Right cardiac atrium (tissue), 5 donors: ENCODE data around the gene PRKN. TPM values are rescaled to one million over a fixed set of nuclear protein-coding genes. Genes with fewer than 3 reads are reported as not detected.
A peak's percentile ranks its signal among the peaks of the same experiment; 100 is the strongest.

Experiments
- ATAC-seq, 2 donors: fragments of 200-7000 bp; cut with Tn5 transposase; one replicate each; pipeline versions ENCODE4 v1.8.0 to v1.9.1; 2020; ENCODE audit warnings: moderate library complexity in 2 of 2, mild to moderate bottlenecking in 1 of 2
- DNase-seq, 3 donors: peaks; one replicate each; pipeline ENCODE4 v3.0.0-alpha.2; 2020
- H3K27ac ChIP-seq: one replicate; pipeline ENCODE4 v1.5.1; 2013; ENCODE audit warnings: mild to moderate bottlenecking, low read length, control low read depth, moderate library complexity
- H3K27me3 ChIP-seq: one replicate; pipeline ENCODE4 v1.6.1; 2013; ENCODE audit not compliant: control insufficient read depth, insufficient read depth
- H3K4me1 ChIP-seq: one replicate; pipeline ENCODE4 v1.6.1; 2013; ENCODE audit warnings: low read length; ENCODE audit not compliant: control insufficient read depth, insufficient read depth
- H3K4me3 ChIP-seq: one replicate; pipeline ENCODE4 v1.5.1; 2013; ENCODE audit warnings: low read length, control low read depth
- H3K9me3 ChIP-seq: one replicate; pipeline ENCODE4 v1.6.1; 2013; ENCODE audit warnings: low read length; ENCODE audit not compliant: control insufficient read depth
- WGBS: extraction: QIAGEN DNeasy Blood & Tissue Kit; methylation state at CpG from one replicate; pipeline ENCODE4 v1.1.7; 2013; 5-methylcytosine and 5-hydroxymethylcytosine counted together
- intact Hi-C, 4 donors: fragments of 100-400 bp; cut with DNase I; formaldehyde crosslinking; loops; one replicate each; pipeline versions ENCODE4 v1.11.0 to v1.14.0; 2022 to 2023
- polyA plus RNA-seq: library from polyadenylated mRNA; stranded (reverse); fragments of 200-250 nt; gene quantifications from one replicate; pipeline ENCODE4 v1.2.3, GENCODE V29; 2013
- total RNA-seq, 4 donors: library from RNA; stranded (reverse); fragmentation: NEBNext Ultra II Directional; extraction: Animal tissue kit (Norgen Biotek cat#: 25700); gene quantifications; one replicate each; pipeline ENCODE4 v1.2.1, GENCODE V29; 2021
- donor health status: healthy with polysubstance abuse.
- donor health status: DM: no; HTN: yes; CAD: no.
- donor health status: DM: no; HTN: no; CAD: no.
- donor health status: DM: no; HTN: yes; CAD: no; lungs with severe emphysema.
- donor health status: DM: yes; HTN: yes; CAD: no.

PRKN gene
- total and polyA plus RNA-seq, 5 donors: 9.6 to 33.0 (median 24.8) TPM

- Histone ChIP-seq H3K27me3 (no peaks in the 10 kb centered on the region), H3K27ac (no peak overlapping the region), H3K9me3 (no peaks in the 10 kb centered on the region), H3K4me1 (no peaks in the 10 kb centered on the region), H3K4me3 (no peak overlapping the region)
- no peak for ATAC-seq
- DNase-seq: no peak
- 88% methylated on average over 15 of the region's 15 CpGs for WGBS
- intact Hi-C loops: no loop called here
Observed at GRCh38 chr6:162262466-162263196, 464.9 kb downstream of the PRKN start.

- Histone ChIP-seq H3K4me3 (no peak overlapping the region), H3K27me3 (no peaks in the 10 kb centered on the region), H3K27ac (no peak overlapping the region), H3K9me3 (no peaks in the 10 kb centered on the region), H3K4me1 (no peaks in the 10 kb centered on the region)
- WGBS: 94% methylated on average over 1 of the region's 1 CpG
- intact Hi-C loops: no loop called here
- ATAC-seq: no peak
- DNase-seq: no peak
Observed at GRCh38 chr6:162261598-162261997, 466.0 kb downstream of the PRKN start.

- Histone ChIP-seq H3K9me3 (no peaks in the 10 kb centered on the region), H3K4me1 (no peaks in the 10 kb centered on the region)
- intact Hi-C loops: no loop called here
Observed at GRCh38 chr6:162260027-162260426, 467.5 kb downstream of the PRKN start.

GRCh38 chr6:162258647-162259046, 468.9 kb downstream of the PRKN start:
- peak overlapping the region; percentile 21 for H3K27ac ChIP-seq
- ATAC-seq: peak; percentile 36 to 59
- H3K4me3 ChIP-seq: no peak overlapping the region
- H3K4me1 ChIP-seq: no peaks in the 10 kb centered on the region
- intact Hi-C loops: no loop called here
- no peak for DNase-seq
- WGBS: 64% methylated on average over 7 of the region's 7 CpGs
- H3K27me3 ChIP-seq: no peaks in the 10 kb centered on the region
- H3K9me3 ChIP-seq: no peaks in the 10 kb centered on the region

More at GRCh38 chr6:162260027-162260426, 467.5 kb downstream of the PRKN start:
- ATAC-seq: no peak
- Histone ChIP-seq H3K27ac (no peak overlapping the region), H3K4me3 (no peak overlapping the region), H3K27me3 (no peaks in the 10 kb centered on the region)
- WGBS: 98% methylated on average over 1 of the region's 1 CpG
- DNase-seq: no peak

- ATAC-seq (no peak), DNase-seq (no peak)
- H3K4me3 ChIP-seq: no peak overlapping the region
- H3K27ac ChIP-seq: no peak overlapping the region
- H3K27me3 ChIP-seq: no peaks in the 10 kb centered on the region
- no peaks in the 10 kb centered on the region for H3K4me1 ChIP-seq
- WGBS: 71% methylated on average over 3 of the region's 3 CpGs
- no peaks in the 10 kb centered on the region for H3K9me3 ChIP-seq
- intact Hi-C loops: no loop called here
Observed at GRCh38 chr6:162256361-162256760, 471.2 kb downstream of the PRKN start.

GRCh38 chr6:162251257-162251656, 476.3 kb downstream of the PRKN start:
- intact Hi-C loops: no loop called here

GRCh38 chr6:162249907-162250642, 477.5 kb downstream of the PRKN start:
- WGBS: 86% methylated on average over 11 of the region's 11 CpGs
- no peak overlapping the region for H3K27ac ChIP-seq
- ATAC-seq: no peak
- H3K9me3 ChIP-seq: no peaks in the 10 kb centered on the region
- H3K4me3 ChIP-seq: no peak overlapping the region
- intact Hi-C loops: no loop called here
- no peak for DNase-seq
- H3K27me3 ChIP-seq: no peaks in the 10 kb centered on the region
- no peaks in the 10 kb centered on the region for H3K4me1 ChIP-seq

More at GRCh38 chr6:162251257-162251656, 476.3 kb downstream of the PRKN start:
- Histone ChIP-seq H3K27ac (no peak overlapping the region), H3K27me3 (no peaks in the 10 kb centered on the region), H3K4me3 (no peak overlapping the region), H3K9me3 (no peaks in the 10 kb centered on the region), H3K4me1 (no peaks in the 10 kb centered on the region)
- ATAC-seq (no peak), DNase-seq (no peak)
- WGBS: 84% methylated on average over 3 of the region's 3 CpGs

GRCh38 chr6:162245830-162246420, 481.6 kb downstream of the PRKN start:
- no peak for DNase-seq
- H3K9me3 ChIP-seq: no peaks in the 10 kb centered on the region
- H3K4me1 ChIP-seq: no peaks in the 10 kb centered on the region
- no peaks in the 10 kb centered on the region for H3K27me3 ChIP-seq
- ATAC-seq: no peak
- intact Hi-C loops: no loop called here
- WGBS: 85% methylated on average over 8 of the region's 8 CpGs
- H3K27ac ChIP-seq: no peak overlapping the region
- no peak overlapping the region for H3K4me3 ChIP-seq

- 94% methylated on average over 1 of the region's 1 CpG for WGBS
- ATAC-seq: no peak
- intact Hi-C loops: no loop called here
- no peaks in the 10 kb centered on the region for H3K9me3 ChIP-seq
- H3K27me3 ChIP-seq: no peaks in the 10 kb centered on the region
- no peak overlapping the region for H3K27ac ChIP-seq
- H3K4me1 ChIP-seq: no peaks in the 10 kb centered on the region
- no peak overlapping the region for H3K4me3 ChIP-seq
- no peak for DNase-seq
Observed at GRCh38 chr6:162244031-162244430, 483.5 kb downstream of the PRKN start.

- Histone ChIP-seq H3K27me3 (no peaks in the 10 kb centered on the region), H3K9me3 (no peaks in the 10 kb centered on the region), H3K27ac (no peak overlapping the region), H3K4me3 (no peak overlapping the region), H3K4me1 (no peaks in the 10 kb centered on the region)
- intact Hi-C loops: no loop called here
- 96% methylated on average over 1 of the region's 1 CpG for WGBS
- DNase-seq (no peak), ATAC-seq (no peak)
Observed at GRCh38 chr6:162242915-162243314, 484.7 kb downstream of the PRKN start.

- ATAC-seq (no peak), DNase-seq (no peak)
- 96% methylated on average over 9 of the region's 9 CpGs for WGBS
- H3K4me3 ChIP-seq: no peak overlapping the region
- no peaks in the 10 kb centered on the region for H3K4me1 ChIP-seq
- no peak overlapping the region for H3K27ac ChIP-seq
- no peaks in the 10 kb centered on the region for H3K9me3 ChIP-seq
- no peaks in the 10 kb centered on the region for H3K27me3 ChIP-seq
- intact Hi-C loops: no loop called here
Observed at GRCh38 chr6:162239330-162239729, 488.2 kb downstream of the PRKN start.
